Activated B cell treated with CpG ODN at 0.5 μM for 24 hours (primary cell): ENCODE results near the gene RTN4R. TPM values are rescaled to one million over a fixed set of nuclear protein-coding genes. Genes with fewer than 3 reads are reported as not detected.

ENCODE experiments used
- ATAC-seq: fragments of 200-7000 bp; cut with Tn5 transposase; one replicate; pipeline ENCODE4 v1.10.0; 2021; ENCODE audit warnings: low read depth, mild to moderate bottlenecking, moderate library complexity
- CTCF ChIA-PET: fragments of 350-600 bp; sonication (Branson Sonifier 250); formaldehyde crosslinking; loops from one replicate; lab custom pipeline; 2021; ENCODE audit warnings: antibody characterized with exemption; lab: Charles Lee
- POLR2A ChIA-PET: fragments of 350-600 bp; sonication (Branson Sonifier 250); formaldehyde crosslinking; loops from one replicate; lab custom pipeline; 2021; ENCODE audit warnings: antibody characterized with exemption; lab: Charles Lee
- DNase-seq: peaks from one replicate; pipeline ENCODE4 v3.0.0; 2022
- H3K27ac Mint-ChIP-seq: one replicate; pipeline ENCODE4 v1.8.0; 2020; ENCODE audit warnings: mixed read lengths
- H3K27me3 Mint-ChIP-seq: one replicate; pipeline ENCODE4 v1.8.0; 2021; ENCODE audit warnings: mixed read lengths
- H3K36me3 Mint-ChIP-seq: one replicate; pipeline ENCODE4 v1.8.0; 2021; ENCODE audit warnings: low read depth, mixed read lengths
- H3K4me1 Mint-ChIP-seq: one replicate; pipeline ENCODE4 v1.8.0; 2021; ENCODE audit warnings: mixed read lengths
- H3K4me3 Mint-ChIP-seq: one replicate; pipeline ENCODE4 v1.8.0; 2020; ENCODE audit warnings: mild to moderate bottlenecking, mixed read lengths
- H3K9me3 Mint-ChIP-seq: one replicate; pipeline ENCODE4 v1.8.0; 2020; ENCODE audit warnings: mixed read lengths
- CTCF ChIP-seq: fragments of 200-600 bp; IDR thresholded peaks from one replicate; pipeline ENCODE4 v1.8.0; 2022; ENCODE audit warnings: antibody characterized with exemption, mild to moderate bottlenecking
- intact Hi-C: fragments of 100-400 bp; cut with micrococcal nuclease; formaldehyde crosslinking; loops from one replicate; pipeline ENCODE4 v1.15.1; 2024
- total RNA-seq: library from RNA; stranded (reverse); gene quantifications from 2 replicates; pipeline ENCODE4 v1.2.3, GENCODE V29; 2022

RTN4R gene
- total RNA-seq, 1 donor from 2014 or later: not detected

- no peak overlapping the region for H3K4me3 Mint-ChIP-seq
- TF ChIP-seq CTCF: no peak
Observed at GRCh38 chr22:20208713-20209310, 59.3 kb downstream of the RTN4R start.

GRCh38 chr22:20207277-20208025, 60.7 kb downstream of the RTN4R start:
- POLR2A ChIA-PET: no interaction called here

More at GRCh38 chr22:20208713-20209310, 59.3 kb downstream of the RTN4R start:
- no peak for ATAC-seq
- intact Hi-C loops: no loop called here
- POLR2A ChIA-PET: no interaction called here
- H3K27ac Mint-ChIP-seq: no peak overlapping the region
- H3K4me1 Mint-ChIP-seq: peaks cover 24% of the 10 kb centered on the region
- no peak for DNase-seq
- CTCF ChIA-PET: interaction anchor here (1.0 kb wide), 1 partner anchor 52 kb away, joined by 3 read pairs; no protein-coding TSS in a partner anchor
- H3K9me3 Mint-ChIP-seq: no peaks in the 10 kb centered on the region
- no peaks in the 10 kb centered on the region for H3K27me3 Mint-ChIP-seq
- H3K36me3 Mint-ChIP-seq: no peaks in the 10 kb centered on the region

DNA sequence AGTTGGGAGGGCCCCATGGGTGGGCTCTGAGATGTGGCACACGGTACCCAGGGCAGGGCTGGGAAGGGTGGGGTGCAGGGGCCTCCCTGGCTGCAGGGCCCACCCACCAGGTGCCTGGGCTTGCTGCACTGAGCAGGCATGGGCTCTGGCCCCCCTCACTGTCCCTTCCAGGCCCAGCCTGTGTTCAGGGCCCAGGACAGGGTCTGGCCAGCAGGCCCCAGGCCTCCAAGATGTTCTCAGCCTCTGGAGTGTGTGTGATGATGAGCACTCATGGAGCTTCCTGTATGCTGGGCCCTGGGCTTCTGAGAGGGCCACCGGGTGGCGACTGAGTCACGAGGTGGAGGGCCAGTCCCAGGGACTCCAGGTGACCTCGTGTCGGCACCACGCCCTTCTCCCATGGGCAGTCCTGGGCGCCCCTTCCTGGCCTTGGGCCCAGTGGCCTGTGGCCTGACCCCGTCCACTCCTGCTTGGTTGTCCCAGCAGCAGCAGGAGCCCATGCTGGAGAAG, 61.4 kb downstream of the RTN4R start:
- POLR2A ChIA-PET: no interaction called here
- Mint-ChIP-seq H3K4me1 (peaks cover 23% of the 10 kb centered on the region), H3K9me3 (no peaks in the 10 kb centered on the region), H3K27ac (peak overlapping the region; percentile 89), H3K36me3 (no peaks in the 10 kb centered on the region), H3K4me3 (peak overlapping the region; percentile 89), H3K27me3 (peaks cover under 1% of the 10 kb centered on the region)
- ATAC-seq: peak; percentile 31
- TF ChIP-seq CTCF: no peak
- no peak for DNase-seq
- intact Hi-C loops: loop anchor here (2.0 kb wide), 1 partner anchor 76 kb away; the partner anchor contains the start of gene ZDHHC8
- CTCF ChIA-PET: no interaction called here

More at GRCh38 chr22:20207277-20208025, 60.7 kb downstream of the RTN4R start:
- ATAC-seq: no peak
- Mint-ChIP-seq H3K27ac (peak overlapping the region; percentile 46), H3K4me1 (peaks cover 23% of the 10 kb centered on the region), H3K27me3 (no peaks in the 10 kb centered on the region), H3K36me3 (no peaks in the 10 kb centered on the region), H3K4me3 (peak overlapping the region; percentile 89), H3K9me3 (no peaks in the 10 kb centered on the region)
- no peak for TF ChIP-seq CTCF
- CTCF ChIA-PET: no interaction called here
- no peak for DNase-seq
- intact Hi-C loops: loop anchor here (2.0 kb wide), 1 partner anchor 77 kb away; the partner anchor contains the start of gene ZDHHC8

GRCh38 chr22:20205964-20206708, 62.0 kb downstream of the RTN4R start:
- ATAC-seq (peak; percentile 94), DNase-seq (peak; percentile 50)
- peak overlapping the region; percentile 89 for H3K27ac Mint-ChIP-seq
- peak overlapping the region; percentile 89 for H3K4me3 Mint-ChIP-seq
- peaks cover 5% of the 10 kb centered on the region for H3K27me3 Mint-ChIP-seq
- H3K9me3 Mint-ChIP-seq: no peaks in the 10 kb centered on the region
- ChIA-PET POLR2A (no interaction called here), CTCF (interaction anchor here (1.1 kb wide), 1 partner anchor 49 kb away, joined by 3 read pairs; no protein-coding TSS in a partner anchor)
- intact Hi-C loops: loop anchor here (2.0 kb wide), 1 partner anchor 75 kb away; the partner anchor contains the start of gene ZDHHC8
- TF ChIP-seq CTCF: no peak
- H3K4me1 Mint-ChIP-seq: peaks cover 23% of the 10 kb centered on the region
- H3K36me3 Mint-ChIP-seq: no peaks in the 10 kb centered on the region
